Progenitor cell of endocrine pancreas (in vitro differentiated cells): Measurements from ENCODE around the gene NKX2-2. TPM values are rescaled to one million over a fixed set of nuclear protein-coding genes. Genes with fewer than 3 reads are reported as not detected.
"Not testable (repeated sequence)": the region's sequence is repeated elsewhere in the genome, so short reads cannot be mapped to it uniquely, and the experiment has no call there.

ENCODE experiments used
- DNase-seq: peaks from one replicate; pipeline ENCODE4 v3.0.0; 2021; ENCODE audit warnings: low spot score; ENCODE audit not compliant: unreplicated experiment
- H3K27ac Mint-ChIP-seq: 2 replicates; pipeline ENCODE4 v1.8.0; 2021; ENCODE audit warnings: mild to moderate bottlenecking, moderate library complexity, mixed read lengths
- H3K27me3 Mint-ChIP-seq: 2 replicates; pipeline ENCODE4 v1.8.0; 2021; ENCODE audit warnings: mixed read lengths
- H3K36me3 Mint-ChIP-seq: 2 replicates; pipeline ENCODE4 v1.8.0; 2022; ENCODE audit warnings: mixed read lengths; ENCODE audit not compliant: insufficient read depth
- H3K4me1 Mint-ChIP-seq: 2 replicates; pipeline ENCODE4 v1.8.0; 2021; ENCODE audit warnings: low read depth, mixed read lengths
- H3K4me3 Mint-ChIP-seq: 2 replicates; pipeline ENCODE4 v1.8.0; 2021; ENCODE audit warnings: low read depth, mild to moderate bottlenecking, moderate library complexity, mixed read lengths
- H3K9me3 Mint-ChIP-seq: 2 replicates; pipeline ENCODE4 v1.8.0; 2021; ENCODE audit warnings: low read depth, mixed read lengths
- CTCF ChIP-seq: fragments of 200-600 bp; sonication (generic); IDR thresholded peaks from one replicate; pipeline ENCODE4 v1.5.0; 2021; ENCODE audit warnings: antibody characterized with exemption, mild to moderate bottlenecking; ENCODE audit not compliant: unreplicated experiment
- total RNA-seq: library from RNA; stranded (reverse); gene quantifications from 2 replicates; pipeline ENCODE4 v1.2.1, GENCODE V29; 2021

The NKX2-2 gene
- total RNA-seq, 1 donor from 2014 or later: 15.5 TPM

GRCh38 chr20:21490105-21490504 is 23.8 kb downstream of the NKX2-2 start:
- peak; percentile 33 for TF ChIP-seq CTCF
- Mint-ChIP-seq H3K9me3 (peaks cover 4% of the 10 kb centered on the region), H3K36me3 (no peaks in the 10 kb centered on the region), H3K27ac (no peak overlapping the region), H3K27me3 (peaks cover 34% of the 10 kb centered on the region), H3K4me3 (no peak overlapping the region), H3K4me1 (peaks cover 17% of the 10 kb centered on the region)
- DNase-seq: no peak

- Mint-ChIP-seq H3K27me3 (peaks cover 12% of the 10 kb centered on the region), H3K4me1 (peaks cover 12% of the 10 kb centered on the region)
- H3K36me3 Mint-ChIP-seq, H3K4me3 Mint-ChIP-seq, H3K27ac Mint-ChIP-seq, DNase-seq, H3K9me3 Mint-ChIP-seq: not testable (repeated sequence)
Measured at GRCh38 chr20:21480144-21480543, 33.7 kb downstream of the NKX2-2 start.

GRCh38 chr20:21465799-21466198 is 48.1 kb downstream of the NKX2-2 start:
- DNase-seq: no peak
- Mint-ChIP-seq H3K9me3 (peaks cover 7% of the 10 kb centered on the region), H3K36me3 (no peaks in the 10 kb centered on the region)

GRCh38 chr20:21464916-21465315 is 48.9 kb downstream of the NKX2-2 start:
- Mint-ChIP-seq H3K27me3 (peaks cover 10% of the 10 kb centered on the region), H3K4me1 (no peaks in the 10 kb centered on the region), H3K9me3 (peaks cover 7% of the 10 kb centered on the region), H3K36me3 (no peaks in the 10 kb centered on the region), H3K4me3 (no peak overlapping the region), H3K27ac (no peak overlapping the region)
- no peak for TF ChIP-seq CTCF
- no peak for DNase-seq

More at GRCh38 chr20:21465799-21466198, 48.1 kb downstream of the NKX2-2 start:
- TF ChIP-seq CTCF: no peak
- no peak overlapping the region for H3K4me3 Mint-ChIP-seq
- H3K27me3 Mint-ChIP-seq: peaks cover 10% of the 10 kb centered on the region
- no peaks in the 10 kb centered on the region for H3K4me1 Mint-ChIP-seq
- H3K27ac Mint-ChIP-seq: no peak overlapping the region

Other genes with a start within 250 kb of the NKX2-2 start
- 90.2 and 91.0 TPM in 2 replicates for gene XRN2, start 210.7 kb downstream of the NKX2-2 start, total RNA-seq
- not detected in 2 replicates for gene NKX2-4, start 116.5 kb downstream of the NKX2-2 start, total RNA-seq
- 1.3 and 3.3 TPM in 2 replicates for gene PAX1, start 191.6 kb upstream of the NKX2-2 start, total RNA-seq